Caco-2 (cell line): ENCODE results near the gene UBE2D1. TPM values are rescaled to one million over a fixed set of nuclear protein-coding genes. Genes with fewer than 3 reads are reported as not detected.

Source experiments
- BruUV-seq: library from RNA; stranded (reverse); fragments of 400-500 nt; replicated peaks from 2 replicates; lab custom pipeline; 2021; lab: Mats Ljungman, UMichigan
- CTCF ChIA-PET: fragments of 300-600 bp; sonication (Branson Sonifier 250); formaldehyde crosslinking; loops from one replicate; lab custom pipeline; 2022; ENCODE audit warnings: antibody characterized with exemption; lab: Charles Lee
- POLR2A ChIA-PET: fragments of 300-600 bp; sonication (Branson Sonifier 250); formaldehyde crosslinking; loops from one replicate; lab custom pipeline; 2022; ENCODE audit warnings: antibody characterized with exemption; lab: Charles Lee
- DNase-seq, 2 experiments: peaks; one replicate each; pipeline versions ENCODE4 v3.0.0 to v3.0.0-alpha.2; 2020 to 2022
- H3K27me3 ChIP-seq: replicated peaks from 2 replicates; pipeline ENCODE4 v1.6.0; 2011; ENCODE audit warnings: low read length; ENCODE audit not compliant: control insufficient read depth, insufficient read depth
- H3K36me3 ChIP-seq: 2 replicates; pipeline ENCODE4 v1.5.1; 2011; ENCODE audit warnings: low read length; ENCODE audit not compliant: control insufficient read depth, insufficient read depth
- H3K4me1 ChIP-seq: fragments of 250-450 bp; sonication (Bioruptor Pico); 2 replicates; pipeline ENCODE4 v1.5.1; 2020; ENCODE audit warnings: mild to moderate bottlenecking
- H3K4me3 ChIP-seq: 2 replicates; pipeline ENCODE4 v1.5.1; 2011; ENCODE audit warnings: low read depth, mild to moderate bottlenecking, control low read depth, low read length
- H3K9me3 ChIP-seq: fragments of 250-450 bp; sonication (Bioruptor Pico); 2 replicates; pipeline ENCODE4 v1.5.1; 2020; ENCODE audit warnings: mild to moderate bottlenecking, moderate library complexity
- H3K27ac Mint-ChIP-seq: one replicate; pipeline ENCODE4 v1.8.0; 2022; ENCODE audit warnings: mixed read lengths; ENCODE audit not compliant: unreplicated experiment
- H3K27me3 Mint-ChIP-seq: one replicate; pipeline ENCODE4 v1.8.0; 2022; ENCODE audit warnings: mixed read lengths; ENCODE audit not compliant: insufficient read depth, unreplicated experiment
- H3K36me3 Mint-ChIP-seq: one replicate; pipeline ENCODE4 v1.8.0; 2022; ENCODE audit warnings: mild to moderate bottlenecking, mixed read lengths; ENCODE audit not compliant: insufficient read depth, unreplicated experiment
- H3K4me1 Mint-ChIP-seq: one replicate; pipeline ENCODE4 v1.8.0; 2022; ENCODE audit warnings: low read depth, mixed read lengths; ENCODE audit not compliant: unreplicated experiment
- H3K4me3 Mint-ChIP-seq: one replicate; pipeline ENCODE4 v1.8.0; 2022; ENCODE audit warnings: mild to moderate bottlenecking, moderate library complexity, mixed read lengths; ENCODE audit not compliant: unreplicated experiment
- H3K9me3 Mint-ChIP-seq: one replicate; pipeline ENCODE4 v1.8.0; 2022; ENCODE audit warnings: mixed read lengths; ENCODE audit not compliant: unreplicated experiment
- CTCF ChIP-seq, 2 experiments: fragments of 200-600 bp in 1 of 2; IDR thresholded peaks; 1 replicate in 1 of 2; 2 replicates in 1 of 2; pipeline versions ENCODE4 v1.5.1 to v1.8.0; 2011 to 2022; ENCODE audit warnings: antibody characterized with exemption in 1 of 2, control low read depth in 1 of 2, inconsistent platforms in 1 of 2, low read depth in 1 of 2, low read length in 1 of 2, mild to moderate bottlenecking in 1 of 2, moderate library complexity in 1 of 2; ENCODE audit not compliant: insufficient read depth in 1 of 2, severe bottlenecking in 1 of 2, unreplicated experiment in 1 of 2
- intact Hi-C: fragments of 100-400 bp; cut with micrococcal nuclease; formaldehyde crosslinking; loops from one replicate; pipeline ENCODE4 v1.10.0; 2022; ENCODE audit not compliant: unreplicated experiment
- total RNA-seq: library from RNA; stranded (reverse); gene quantifications from 2 replicates; pipeline ENCODE4 v1.2.3, GENCODE V29; 2022

Gene UBE2D1
- total RNA-seq, 1 experiment from 2014 or later = 39.7 TPM

- no peaks in the 10 kb centered on the region for H3K27me3 ChIP-seq
- ChIA-PET CTCF (no interaction called here), POLR2A (no interaction called here)
- Mint-ChIP-seq H3K4me1 (peaks cover 7% of the 10 kb centered on the region), H3K27me3 (no peaks in the 10 kb centered on the region), H3K4me3 (no peak overlapping the region), H3K36me3 (no peaks in the 10 kb centered on the region), H3K9me3 (peaks cover 10% of the 10 kb centered on the region), H3K27ac (no peak overlapping the region)
- DNase-seq = no peak
- 0 out of 2 replicates have a peak, but pooled peaks cover 4% of the 10 kb centered on the region for H3K4me1 ChIP-seq
- intact Hi-C loops = no loop called here
- H3K4me3 ChIP-seq = no peak overlapping the region
- no peak for TF ChIP-seq CTCF (IDR thresholded peaks at IDR 0.05; ENCODE audit: insufficient read depth in 1 of 2, low read depth in 1 of 2, low read length in 1 of 2, severe bottlenecking in 1 of 2, unreplicated experiment in 1 of 2)
- no TSS peak for BruUV-seq
- no peaks in the 10 kb centered on the region for H3K9me3 ChIP-seq
- no peaks in the 10 kb centered on the region for H3K36me3 ChIP-seq
Observed at GRCh38 chr10:58350023-58350422, 15.2 kb downstream of the UBE2D1 start.

GRCh38 chr10:58350619-58351323, 16.0 kb downstream of the UBE2D1 start:
- H3K4me3 ChIP-seq = no peak overlapping the region
- no peaks in the 10 kb centered on the region for H3K27me3 Mint-ChIP-seq
- no peak for DNase-seq
- H3K36me3 ChIP-seq = no peaks in the 10 kb centered on the region
- H3K4me3 Mint-ChIP-seq = no peak overlapping the region
- no peaks in the 10 kb centered on the region for H3K27me3 ChIP-seq
- POLR2A ChIA-PET = no interaction called here
- no peaks in the 10 kb centered on the region for H3K36me3 Mint-ChIP-seq
- H3K4me1 Mint-ChIP-seq = peaks cover 7% of the 10 kb centered on the region
- BruUV-seq = no TSS peak
- no peaks in the 10 kb centered on the region for H3K9me3 ChIP-seq
- peaks cover 2% of the 10 kb centered on the region for H3K9me3 Mint-ChIP-seq
- intact Hi-C loops = no loop called here
- 0 out of 2 replicates have a peak, but pooled peaks cover 4% of the 10 kb centered on the region for H3K4me1 ChIP-seq
- TF ChIP-seq CTCF (IDR thresholded peaks at IDR 0.05; ENCODE audit: insufficient read depth in 1 of 2, low read depth in 1 of 2, low read length in 1 of 2, severe bottlenecking in 1 of 2, unreplicated experiment in 1 of 2) = no peak
- no peak overlapping the region for H3K27ac Mint-ChIP-seq
- CTCF ChIA-PET = no interaction called here

- no peaks in the 10 kb centered on the region for H3K27me3 ChIP-seq
- Mint-ChIP-seq H3K27ac (no peak overlapping the region), H3K4me1 (peaks cover 7% of the 10 kb centered on the region), H3K27me3 (no peaks in the 10 kb centered on the region), H3K4me3 (no peak overlapping the region), H3K36me3 (no peaks in the 10 kb centered on the region), H3K9me3 (no peaks in the 10 kb centered on the region)
- BruUV-seq = no TSS peak
- intact Hi-C loops = no loop called here
- 0 out of 2 replicates have a peak, but pooled peaks cover 4% of the 10 kb centered on the region for H3K4me1 ChIP-seq
- H3K4me3 ChIP-seq = no peak overlapping the region
- DNase-seq = no peak
- H3K9me3 ChIP-seq = no peaks in the 10 kb centered on the region
- POLR2A ChIA-PET = no interaction called here
- CTCF ChIA-PET = no interaction called here
- no peak for TF ChIP-seq CTCF (IDR thresholded peaks at IDR 0.05; ENCODE audit: insufficient read depth in 1 of 2, low read depth in 1 of 2, low read length in 1 of 2, severe bottlenecking in 1 of 2, unreplicated experiment in 1 of 2)
- no peaks in the 10 kb centered on the region for H3K36me3 ChIP-seq
Observed at GRCh38 chr10:58351616-58352578, 17.1 kb downstream of the UBE2D1 start.
